MM.1S (cell line): Measurements from ENCODE around the gene LPCAT3.

Source experiments
- EZH2 ChIP-seq: fragments of 300-600 bp; sonication (generic); optimal IDR thresholded peaks from 2 replicates; pipeline ENCODE3; 2017; ENCODE audit warnings: low read depth, mild to moderate bottlenecking, antibody characterized with exemption, low read length, mixed read lengths
- EZH2phosphoT487 ChIP-seq: fragments of 300-600 bp; sonication (generic); IDR thresholded peaks from 2 replicates; pipeline ENCODE4 v1.6.1; 2018; ENCODE audit warnings: antibody characterized with exemption, low read length
- TF ChIP-seq, protein P1 (sequence below): fragments of 300-600 bp; sonication (generic); IDR thresholded peaks from 2 replicates; pipeline ENCODE4 v1.5.1; 2016; ENCODE audit warnings: antibody characterized with exemption, low read length, mixed read lengths

DNA sequence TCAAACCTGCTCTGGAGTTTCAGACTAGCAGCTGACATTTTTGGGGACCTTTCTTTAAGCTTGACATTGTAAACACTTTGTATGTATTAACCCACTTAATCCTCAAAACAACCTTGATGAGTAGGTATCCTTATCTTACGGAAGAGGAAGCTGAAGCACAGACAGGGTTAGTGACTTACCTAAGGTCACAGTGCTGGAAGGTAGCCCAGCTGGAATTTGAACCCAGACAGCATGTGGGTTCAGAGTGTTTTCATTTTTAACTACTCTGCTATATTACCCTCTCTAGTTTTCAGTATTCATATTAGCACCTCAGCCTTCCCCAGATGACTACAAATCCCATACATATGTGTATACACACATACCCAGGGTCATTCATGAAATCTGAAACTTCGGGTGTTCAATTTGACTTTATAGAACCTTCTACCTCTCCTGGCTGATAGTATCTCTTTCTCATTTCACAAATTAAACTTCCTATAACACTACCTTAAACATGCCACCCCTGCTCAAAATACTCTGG is 13.9 kb downstream of the LPCAT3 start:
- TF ChIP-seq, protein P1, sequence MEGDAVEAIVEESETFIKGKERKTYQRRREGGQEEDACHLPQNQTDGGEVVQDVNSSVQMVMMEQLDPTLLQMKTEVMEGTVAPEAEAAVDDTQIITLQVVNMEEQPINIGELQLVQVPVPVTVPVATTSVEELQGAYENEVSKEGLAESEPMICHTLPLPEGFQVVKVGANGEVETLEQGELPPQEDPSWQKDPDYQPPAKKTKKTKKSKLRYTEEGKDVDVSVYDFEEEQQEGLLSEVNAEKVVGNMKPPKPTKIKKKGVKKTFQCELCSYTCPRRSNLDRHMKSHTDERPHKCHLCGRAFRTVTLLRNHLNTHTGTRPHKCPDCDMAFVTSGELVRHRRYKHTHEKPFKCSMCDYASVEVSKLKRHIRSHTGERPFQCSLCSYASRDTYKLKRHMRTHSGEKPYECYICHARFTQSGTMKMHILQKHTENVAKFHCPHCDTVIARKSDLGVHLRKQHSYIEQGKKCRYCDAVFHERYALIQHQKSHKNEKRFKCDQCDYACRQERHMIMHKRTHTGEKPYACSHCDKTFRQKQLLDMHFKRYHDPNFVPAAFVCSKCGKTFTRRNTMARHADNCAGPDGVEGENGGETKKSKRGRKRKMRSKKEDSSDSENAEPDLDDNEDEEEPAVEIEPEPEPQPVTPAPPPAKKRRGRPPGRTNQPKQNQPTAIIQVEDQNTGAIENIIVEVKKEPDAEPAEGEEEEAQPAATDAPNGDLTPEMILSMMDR, result no peak
- no peak for TF ChIP-seq EZH2phosphoT487
- TF ChIP-seq EZH2, result no peak
